Endothelial cell of umbilical vein (primary cell): ENCODE results near the gene AOC1. TPM values are rescaled to one million over a fixed set of nuclear protein-coding genes. Genes with fewer than 3 reads are reported as not detected.

Experiments
- BruUV-seq: library from RNA; stranded (reverse); fragments of 400-500 nt; replicated peaks from 2 replicates; lab custom pipeline; 2021; lab: Mats Ljungman, UMichigan
- CTCF ChIA-PET: fragments of 300-600, 350-600 bp; sonication (Branson Sonifier 250); formaldehyde crosslinking; loops from one replicate; lab custom pipeline; 2021; ENCODE audit warnings: antibody characterized with exemption, inconsistent platforms; lab: Charles Lee
- POLR2A ChIA-PET: fragments of 300-600, 350-600 bp; sonication (Branson Sonifier 250); formaldehyde crosslinking; loops from one replicate; lab custom pipeline; 2021; ENCODE audit warnings: antibody characterized with exemption, inconsistent platforms; lab: Charles Lee
- DNase-seq: peaks from one replicate; pipeline ENCODE4 v3.0.0-alpha.2; 2011; ENCODE audit warnings: low read depth, low spot score
- FAIRE-seq: peaks from 2 replicates; lab custom pipeline; 2011; peaks lifted over from hg19 to GRCh38; lab: Jason Lieb, UNC
- H2AFZ ChIP-seq: 2 replicates; pipeline ENCODE4 v1.6.0; 2012; ENCODE audit warnings: low read depth, low read length, control low read depth, inconsistent platforms
- H3K27ac ChIP-seq: 2 replicates; pipeline ENCODE4 v1.5.1; 2011; ENCODE audit warnings: low read depth, mild to moderate bottlenecking, control low read depth, low read length, moderate library complexity; ENCODE audit not compliant: insufficient read depth
- H3K27me3 ChIP-seq, 2 experiments: 2 replicates each; pipeline versions ENCODE4 v1.6.0 to v1.6.1; 2011; ENCODE audit warnings: low read length in 2 of 2, mixed read lengths in 1 of 2; ENCODE audit not compliant: control insufficient read depth in 2 of 2, insufficient read depth in 2 of 2
- H3K36me3 ChIP-seq, 2 experiments: 2 replicates in 1 of 2; 3 replicates in 1 of 2; pipeline ENCODE4 v1.5.1; 2011; ENCODE audit warnings: low read length in 2 of 2, mild to moderate bottlenecking in 1 of 2, moderate library complexity in 1 of 2; ENCODE audit not compliant: control insufficient read depth in 2 of 2, insufficient read depth in 2 of 2; ENCODE audit errors: extremely low read depth in 1 of 2
- H3K4me1 ChIP-seq: 3 replicates; pipeline ENCODE4 v1.5.1; 2011; ENCODE audit warnings: mild to moderate bottlenecking, low read length; ENCODE audit not compliant: control insufficient read depth, insufficient read depth; ENCODE audit errors: extremely low read depth
- H3K4me2 ChIP-seq: 2 replicates; pipeline ENCODE4 v1.6.1; 2011; ENCODE audit warnings: low read length, control low read depth, mixed read lengths; ENCODE audit not compliant: insufficient read depth
- H3K4me3 ChIP-seq, 3 experiments: fragments of 200-600 bp in 1 of 3; sonication (generic), shearing (Covaris generic) in 1 of 3; replicated peaks in 1 of 3; 2 replicates each; pipeline ENCODE4 v1.5.1; 2011 to 2016; ENCODE audit warnings: control low read depth in 3 of 3, low read length in 3 of 3, mild to moderate bottlenecking in 2 of 3, inconsistent platforms in 1 of 3, low read depth in 1 of 3, moderate library complexity in 1 of 3; ENCODE audit not compliant: insufficient read depth in 1 of 3
- H3K79me2 ChIP-seq: 2 replicates; pipeline ENCODE4 v1.6.0; 2012; ENCODE audit warnings: low read length, inconsistent platforms; ENCODE audit not compliant: control insufficient read depth, insufficient read depth
- H3K9ac ChIP-seq: replicated peaks from 2 replicates; pipeline ENCODE3; 2011; ENCODE audit warnings: low read length, control low read depth; ENCODE audit not compliant: insufficient read depth; ENCODE audit errors: extremely low read depth
- H3K9me1 ChIP-seq: replicated peaks from 3 replicates; pipeline ENCODE4 v1.6.0; 2011; ENCODE audit warnings: mild to moderate bottlenecking, low read length; ENCODE audit not compliant: control insufficient read depth, insufficient read depth; ENCODE audit errors: extremely low read depth
- H3K9me3 ChIP-seq: replicated peaks from 2 replicates; pipeline ENCODE4 v1.5.1; 2012; ENCODE audit warnings: low read length, inconsistent platforms; ENCODE audit not compliant: control insufficient read depth, insufficient read depth
- H4K20me1 ChIP-seq: replicated peaks from 2 replicates; pipeline ENCODE3; 2011; ENCODE audit warnings: mild to moderate bottlenecking, low read length; ENCODE audit not compliant: control insufficient read depth, insufficient read depth; ENCODE audit errors: extremely low read depth
- EZH2 ChIP-seq: IDR thresholded peaks from 2 replicates; pipeline ENCODE4 v1.6.1; 2012; ENCODE audit warnings: borderline replicate concordance, low read depth, mild to moderate bottlenecking, moderate library complexity, low read length, inconsistent platforms; ENCODE audit not compliant: severe bottlenecking
- FOS ChIP-seq: IDR thresholded peaks from 2 replicates; pipeline ENCODE4 v1.6.1; 2011; ENCODE audit warnings: mild to moderate bottlenecking, low read length, moderate library complexity, borderline replicate concordance; ENCODE audit not compliant: insufficient read depth
- GATA2 ChIP-seq: IDR thresholded peaks from 2 replicates; pipeline ENCODE4 v1.7.0; 2011; ENCODE audit warnings: low read depth, mild to moderate bottlenecking, moderate library complexity, mixed read lengths, low read length; ENCODE audit not compliant: insufficient read length, insufficient read depth
- JUN ChIP-seq: IDR thresholded peaks from 2 replicates; pipeline ENCODE4 v1.6.1; 2011; ENCODE audit warnings: borderline replicate concordance, low read depth; ENCODE audit not compliant: insufficient read length, insufficient read depth
- MYC ChIP-seq: IDR thresholded peaks from one replicate; pipeline ENCODE4 v1.6.1; 2011; ENCODE audit warnings: mild to moderate bottlenecking, low read depth, low read length
- POLR2A ChIP-seq: IDR thresholded peaks from 2 replicates; pipeline ENCODE4 v1.6.1; 2012; ENCODE audit warnings: low read depth, mild to moderate bottlenecking, control low read depth, low read length
- POLR2AphosphoS5 ChIP-seq: IDR thresholded peaks from 2 replicates; pipeline ENCODE4 v1.6.1; 2012; ENCODE audit warnings: low read depth, mild to moderate bottlenecking, control low read depth, low read length, moderate library complexity; ENCODE audit not compliant: insufficient read depth
- dilution Hi-C: fragments of 300-500 bp; cut with MboI; formaldehyde crosslinking; loops from one replicate; pipeline ENCODE4 v1.15.0; 2019; ENCODE audit warnings: low sequenced_read_pairs; ENCODE audit not compliant: extremely low pct_ligation_motif_present
- intact Hi-C: fragments of 100-400 bp; cut with micrococcal nuclease; formaldehyde crosslinking; loops from one replicate; pipeline ENCODE4 v1.10.0; 2022
- polyA plus RNA-seq, 4 experiments: library from polyadenylated mRNA; depleted of rRNA in 3 of 4; stranded (reverse) in 3 of 4; unstranded in 1 of 4; fragments of >200 nt; gene quantifications; 2 replicates each; pipeline versions ENCODE4 v1.2.1 to v1.2.3, GENCODE V29; 2011 to 2012; ENCODE audit warnings: missing spikeins in 1 of 4
- total RNA-seq: library from RNA; stranded (reverse); gene quantifications from 2 replicates; pipeline ENCODE4 v1.2.3, GENCODE V29; 2021
- TF ChIP-seq, protein P1 (sequence below): IDR thresholded peaks from 2 replicates; pipeline ENCODE4 v1.6.1; 2011; ENCODE audit not compliant: insufficient read depth, insufficient read length
- TF ChIP-seq, protein P2 (sequence below), 2 donors: IDR thresholded peaks; 1 replicate in 1 of 2; 2 replicates in 1 of 2; pipeline ENCODE4 v1.5.1; 2011; ENCODE audit warnings: low read length in 2 of 2, mild to moderate bottlenecking in 2 of 2, moderate library complexity in 2 of 2, control low read depth in 1 of 2, inconsistent platforms in 1 of 2, low read depth in 1 of 2; ENCODE audit not compliant: insufficient read depth in 1 of 2; ENCODE audit errors: extremely low read depth in 1 of 2

Gene AOC1
- total and polyA plus RNA-seq, 2 donors (not counting 3 experiments of a cell fraction or from before 2014, with no cell fraction given) = not detected

DNA sequence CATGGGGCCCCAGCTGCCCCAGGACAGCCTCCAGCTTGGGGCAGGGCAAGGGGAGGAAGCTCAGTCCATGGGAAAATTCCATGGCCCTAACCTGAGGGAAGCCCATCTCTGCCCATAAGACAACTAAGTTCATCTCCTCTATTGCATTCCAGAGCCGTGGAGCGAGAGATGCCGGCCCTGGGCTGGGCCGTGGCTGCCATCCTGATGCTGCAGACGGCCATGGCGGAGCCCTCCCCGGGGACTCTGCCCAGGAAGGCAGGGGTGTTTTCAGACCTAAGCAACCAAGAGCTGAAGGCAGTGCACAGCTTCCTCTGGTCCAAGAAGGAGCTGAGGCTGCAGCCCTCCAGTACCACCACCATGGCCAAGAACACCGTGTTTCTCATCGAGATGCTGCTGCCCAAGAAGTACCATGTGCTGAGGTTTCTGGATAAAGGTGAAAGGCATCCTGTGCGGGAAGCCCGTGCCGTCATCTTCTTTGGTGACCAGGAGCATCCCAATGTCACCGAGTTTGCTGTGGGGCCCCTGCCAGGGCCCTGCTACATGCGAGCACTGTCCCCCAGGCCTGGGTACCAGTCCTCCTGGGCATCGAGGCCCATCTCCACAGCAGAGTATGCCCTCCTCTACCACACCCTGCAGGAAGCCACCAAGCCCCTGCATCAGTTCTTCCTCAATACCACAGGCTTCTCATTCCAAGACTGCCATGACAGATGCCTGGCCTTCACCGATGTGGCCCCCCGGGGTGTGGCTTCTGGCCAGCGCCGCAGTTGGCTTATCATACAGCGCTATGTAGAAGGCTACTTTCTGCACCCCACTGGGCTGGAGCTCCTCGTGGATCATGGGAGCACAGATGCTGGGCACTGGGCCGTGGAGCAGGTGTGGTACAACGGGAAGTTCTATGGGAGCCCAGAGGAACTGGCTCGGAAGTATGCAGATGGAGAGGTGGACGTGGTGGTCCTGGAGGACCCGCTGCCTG lies 4.3 kb downstream of the AOC1 start:
- BruUV-seq = no TSS peak
- H4K20me1 ChIP-seq = no peaks in the 10 kb centered on the region
- no peak for TF ChIP-seq JUN
- TF ChIP-seq GATA2 = no peak
- H3K27me3 ChIP-seq = peaks cover 0 to 12% of the 10 kb centered on the region in 2 experiments
- DNase-seq = no peak
- H3K36me3 ChIP-seq = no peaks in the 10 kb centered on the region
- no peak overlapping the region for H3K9ac ChIP-seq
- no peaks in the 10 kb centered on the region for H3K79me2 ChIP-seq
- H3K27ac ChIP-seq = no peak overlapping the region
- H3K4me3 ChIP-seq = no peak overlapping the region
- POLR2A ChIA-PET = no interaction called here
- no peak overlapping the region for H3K4me2 ChIP-seq
- H3K4me1 ChIP-seq = no peaks in the 10 kb centered on the region
- no peak overlapping the region for H2AFZ ChIP-seq
- dilution Hi-C loops = no loop called here
- CTCF ChIA-PET = no interaction called here
- no peaks in the 10 kb centered on the region for H3K9me3 ChIP-seq
- no peak for FAIRE-seq
- intact Hi-C loops = no loop called here
- no peaks in the 10 kb centered on the region for H3K9me1 ChIP-seq

DNA sequence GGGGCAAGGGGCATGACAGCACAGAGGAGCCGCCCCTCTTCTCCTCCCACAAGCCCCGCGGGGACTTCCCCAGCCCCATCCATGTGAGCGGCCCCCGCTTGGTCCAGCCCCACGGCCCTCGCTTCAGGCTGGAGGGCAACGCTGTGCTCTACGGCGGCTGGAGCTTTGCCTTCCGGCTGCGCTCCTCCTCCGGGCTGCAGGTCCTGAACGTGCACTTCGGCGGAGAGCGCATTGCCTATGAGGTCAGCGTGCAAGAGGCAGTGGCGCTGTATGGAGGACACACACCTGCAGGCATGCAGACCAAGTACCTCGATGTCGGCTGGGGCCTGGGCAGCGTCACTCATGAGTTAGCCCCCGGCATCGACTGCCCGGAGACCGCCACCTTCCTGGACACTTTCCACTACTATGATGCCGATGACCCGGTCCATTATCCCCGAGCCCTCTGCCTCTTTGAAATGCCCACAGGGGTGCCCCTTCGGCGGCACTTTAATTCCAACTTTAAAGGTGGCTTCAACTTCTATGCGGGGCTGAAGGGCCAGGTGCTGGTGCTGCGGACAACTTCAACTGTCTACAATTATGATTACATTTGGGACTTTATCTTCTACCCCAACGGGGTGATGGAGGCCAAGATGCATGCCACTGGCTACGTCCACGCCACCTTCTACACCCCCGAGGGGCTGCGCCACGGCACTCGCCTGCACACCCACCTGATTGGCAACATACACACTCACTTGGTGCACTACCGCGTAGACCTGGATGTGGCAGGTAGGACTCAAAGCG lies 5.1 kb downstream of the AOC1 start:
- dilution Hi-C loops = no loop called here

More for the DNA sequence above, 5.1 kb downstream of the AOC1 start:
- H3K36me3 ChIP-seq = no peaks in the 10 kb centered on the region
- ChIA-PET POLR2A (no interaction called here), CTCF (no interaction called here)
- no peak for FAIRE-seq
- no peak for DNase-seq
- H3K9me3 ChIP-seq = no peaks in the 10 kb centered on the region
- no peak overlapping the region for H3K27ac ChIP-seq
- no TSS peak for BruUV-seq
- no peak overlapping the region for H2AFZ ChIP-seq
- H3K4me3 ChIP-seq = no peak overlapping the region
- TF ChIP-seq, protein P1, sequence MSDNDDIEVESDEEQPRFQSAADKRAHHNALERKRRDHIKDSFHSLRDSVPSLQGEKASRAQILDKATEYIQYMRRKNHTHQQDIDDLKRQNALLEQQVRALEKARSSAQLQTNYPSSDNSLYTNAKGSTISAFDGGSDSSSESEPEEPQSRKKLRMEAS = no peak
- TF ChIP-seq POLR2AphosphoS5 = no peak
- TF ChIP-seq GATA2 = no peak
- no peak for TF ChIP-seq EZH2
- no peak for TF ChIP-seq POLR2A
- TF ChIP-seq FOS = no peak
- TF ChIP-seq JUN = no peak
- TF ChIP-seq, protein P2, sequence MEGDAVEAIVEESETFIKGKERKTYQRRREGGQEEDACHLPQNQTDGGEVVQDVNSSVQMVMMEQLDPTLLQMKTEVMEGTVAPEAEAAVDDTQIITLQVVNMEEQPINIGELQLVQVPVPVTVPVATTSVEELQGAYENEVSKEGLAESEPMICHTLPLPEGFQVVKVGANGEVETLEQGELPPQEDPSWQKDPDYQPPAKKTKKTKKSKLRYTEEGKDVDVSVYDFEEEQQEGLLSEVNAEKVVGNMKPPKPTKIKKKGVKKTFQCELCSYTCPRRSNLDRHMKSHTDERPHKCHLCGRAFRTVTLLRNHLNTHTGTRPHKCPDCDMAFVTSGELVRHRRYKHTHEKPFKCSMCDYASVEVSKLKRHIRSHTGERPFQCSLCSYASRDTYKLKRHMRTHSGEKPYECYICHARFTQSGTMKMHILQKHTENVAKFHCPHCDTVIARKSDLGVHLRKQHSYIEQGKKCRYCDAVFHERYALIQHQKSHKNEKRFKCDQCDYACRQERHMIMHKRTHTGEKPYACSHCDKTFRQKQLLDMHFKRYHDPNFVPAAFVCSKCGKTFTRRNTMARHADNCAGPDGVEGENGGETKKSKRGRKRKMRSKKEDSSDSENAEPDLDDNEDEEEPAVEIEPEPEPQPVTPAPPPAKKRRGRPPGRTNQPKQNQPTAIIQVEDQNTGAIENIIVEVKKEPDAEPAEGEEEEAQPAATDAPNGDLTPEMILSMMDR (IDR thresholded peaks at IDR 0.05; ENCODE audit: extremely low read depth in 1 of 2, insufficient read depth in 1 of 2, low read depth in 1 of 2, low read length in 2 of 2) = no peak
- TF ChIP-seq MYC = no peak
- H4K20me1 ChIP-seq = no peaks in the 10 kb centered on the region
- intact Hi-C loops = no loop called here
- no peaks in the 10 kb centered on the region for H3K79me2 ChIP-seq
- H3K4me1 ChIP-seq = no peaks in the 10 kb centered on the region
- H3K27me3 ChIP-seq = peaks cover 0 to 9% of the 10 kb centered on the region in 2 experiments
- no peaks in the 10 kb centered on the region for H3K9me1 ChIP-seq
- H3K4me2 ChIP-seq = no peak overlapping the region
- H3K9ac ChIP-seq = no peak overlapping the region
